H1 (cell line): Measurements from ENCODE around the gene DIPK1B. TPM values are rescaled to one million over a fixed set of nuclear protein-coding genes. Genes with fewer than 3 reads are reported as not detected.

Experiments
- CTCF ChIA-PET: fragments of 300-600 bp; sonication (Branson Sonifier 250); formaldehyde crosslinking; loops from one replicate; lab custom pipeline; 2021; ENCODE audit not compliant: partially characterized antibody; lab: Charles Lee
- POLR2A ChIA-PET: fragments of 300-600 bp; sonication (Branson Sonifier 250); formaldehyde crosslinking; loops from one replicate; lab custom pipeline; 2021; ENCODE audit warnings: inconsistent platforms; ENCODE audit not compliant: partially characterized antibody; lab: Charles Lee
- DNase-seq, 2 experiments: peaks; one replicate each; pipeline versions ENCODE4 v3.0.0 to v3.0.0-alpha.2; 2010 to 2022; ENCODE audit warnings: low spot score in 2 of 2, low read depth in 1 of 2, mixed read lengths in 1 of 2
- FAIRE-seq: peaks from 2 replicates; lab custom pipeline; 2011; peaks lifted over from hg19 to GRCh38; lab: Jason Lieb, UNC
- H2AFZ ChIP-seq: 2 replicates; pipeline ENCODE4 v1.8.1; 2012; ENCODE audit warnings: low read length, inconsistent platforms
- H2AK5ac ChIP-seq: 2 replicates; pipeline ENCODE4 v1.6.1; 2013; ENCODE audit warnings: low read depth, low read length
- H2BK120ac ChIP-seq: replicated peaks from 2 replicates; pipeline ENCODE3; 2013; ENCODE audit warnings: low read depth, low read length, inconsistent platforms
- H2BK12ac ChIP-seq: 2 replicates; pipeline ENCODE4 v1.6.1; 2013; ENCODE audit warnings: low read depth, low read length
- H2BK15ac ChIP-seq: 2 replicates; pipeline ENCODE4 v1.6.1; 2013; ENCODE audit warnings: low read length
- H2BK20ac ChIP-seq: 2 replicates; pipeline ENCODE4 v1.6.1; 2013; ENCODE audit warnings: low read length
- H2BK5ac ChIP-seq: 2 replicates; pipeline ENCODE4 v1.6.1; 2013; ENCODE audit warnings: low read depth, low read length
- H3K14ac ChIP-seq: 2 replicates; pipeline ENCODE4 v1.6.1; 2013; ENCODE audit warnings: inconsistent platforms; ENCODE audit not compliant: insufficient read length
- H3K18ac ChIP-seq: 2 replicates; pipeline ENCODE4 v1.6.1; 2013; ENCODE audit warnings: low read length; ENCODE audit errors: extremely low read depth
- H3K23ac ChIP-seq: 2 replicates; pipeline ENCODE4 v1.6.1; 2013; ENCODE audit warnings: inconsistent platforms; ENCODE audit not compliant: insufficient read length
- H3K23me2 ChIP-seq: 2 replicates; pipeline ENCODE4 v1.6.1; 2013; ENCODE audit warnings: low read depth, low read length
- H3K27ac ChIP-seq: 2 replicates; pipeline ENCODE4 v1.6.1; 2011; ENCODE audit warnings: low read depth, low read length, inconsistent platforms
- H3K27me3 ChIP-seq, 4 experiments: replicated peaks in 1 of 4; 1 replicate in 1 of 4; 2 replicates in 3 of 4; pipeline versions ENCODE4 v1.6.1 to v1.8.1; 2011 to 2013; ENCODE audit warnings: low read length in 3 of 4, mild to moderate bottlenecking in 3 of 4, inconsistent platforms in 2 of 4, mixed read lengths in 2 of 4, moderate library complexity in 1 of 4; ENCODE audit not compliant: control insufficient read depth in 3 of 4, insufficient read depth in 3 of 4; ENCODE audit errors: extremely low read depth in 1 of 4
- H3K36me3 ChIP-seq, 4 experiments: 2 replicates each; pipeline versions ENCODE4 v1.6.1 to v1.8.1; 2011 to 2013; ENCODE audit warnings: mild to moderate bottlenecking in 4 of 4, low read length in 3 of 4, moderate library complexity in 2 of 4, control low read depth in 1 of 4, inconsistent platforms in 1 of 4; ENCODE audit not compliant: insufficient read depth in 4 of 4, control insufficient read depth in 2 of 4
- H3K4ac ChIP-seq: replicated peaks from 2 replicates; pipeline ENCODE3; 2013; ENCODE audit warnings: low read length, low read depth, mixed read lengths, inconsistent platforms; ENCODE audit not compliant: insufficient read length
- H3K4me1 ChIP-seq, 4 experiments: replicated peaks in 1 of 4; 1 replicate in 1 of 4; 2 replicates in 3 of 4; pipeline versions ENCODE4 v1.6.1 to v1.8.1; 2011 to 2013; ENCODE audit warnings: low read length in 3 of 4, inconsistent platforms in 2 of 4, mixed read lengths in 1 of 4; ENCODE audit not compliant: insufficient read depth in 4 of 4, control insufficient read depth in 3 of 4
- H3K4me2 ChIP-seq, 2 experiments: 2 replicates each; pipeline versions ENCODE4 v1.6.1 to v1.8.1; 2011 to 2013; ENCODE audit warnings: low read depth in 2 of 2, low read length in 2 of 2, control low read depth in 1 of 2, inconsistent platforms in 1 of 2, mild to moderate bottlenecking in 1 of 2; ENCODE audit not compliant: insufficient read depth in 1 of 2
- H3K4me3 ChIP-seq, 4 experiments: fragments of 200-600, 300-600 bp in 1 of 4; sonication (generic), shearing (Covaris generic), sonication (Bioruptor Twin) in 1 of 4; 2 replicates each; pipeline versions ENCODE4 v1.5.1 to v1.8.1; 2011 to 2016; ENCODE audit warnings: low read length in 4 of 4, low read depth in 3 of 4, control low read depth in 2 of 4, inconsistent platforms in 2 of 4, mild to moderate bottlenecking in 2 of 4, mixed read lengths in 1 of 4, moderate library complexity in 1 of 4; ENCODE audit not compliant: insufficient read depth in 2 of 4; ENCODE audit errors: extremely low read depth in 1 of 4
- H3K56ac ChIP-seq: replicated peaks from 2 replicates; pipeline ENCODE3; 2013; ENCODE audit warnings: low read depth, mild to moderate bottlenecking, mixed read lengths, low read length, inconsistent platforms; ENCODE audit not compliant: insufficient read length
- H3K79me1 ChIP-seq: 2 replicates; pipeline ENCODE4 v1.6.1; 2013; ENCODE audit warnings: low read depth, low read length, control low read depth
- H3K79me2 ChIP-seq, 2 experiments: 2 replicates each; pipeline versions ENCODE4 v1.6.1 to v1.8.1; 2012 to 2013; ENCODE audit warnings: low read length in 2 of 2, mild to moderate bottlenecking in 2 of 2, inconsistent platforms in 1 of 2; ENCODE audit not compliant: insufficient read depth in 2 of 2, control insufficient read depth in 1 of 2
- H3K9ac ChIP-seq, 4 experiments: replicated peaks in 1 of 4; 1 replicate in 1 of 4; 2 replicates in 3 of 4; pipeline versions ENCODE4 v1.6.1 to v1.8.1; 2011 to 2013; ENCODE audit warnings: low read depth in 3 of 4, low read length in 3 of 4, control low read depth in 2 of 4, mild to moderate bottlenecking in 2 of 4, moderate library complexity in 2 of 4, inconsistent platforms in 1 of 4; ENCODE audit errors: extremely low read depth in 1 of 4
- H3K9me3 ChIP-seq, 2 experiments: 2 replicates each; pipeline versions ENCODE4 v1.6.1 to v1.8.1; 2012 to 2013; ENCODE audit warnings: mild to moderate bottlenecking in 2 of 2, moderate library complexity in 2 of 2, control low read depth in 1 of 2, inconsistent platforms in 1 of 2, low read depth in 1 of 2, low read length in 1 of 2, mixed read lengths in 1 of 2; ENCODE audit not compliant: insufficient read depth in 2 of 2
- H4K20me1 ChIP-seq, 2 experiments: replicated peaks in 1 of 2; 2 replicates each; pipeline versions ENCODE3 to v1.8.1; 2011 to 2013; ENCODE audit warnings: inconsistent platforms in 2 of 2, low read length in 2 of 2, mild to moderate bottlenecking in 1 of 2; ENCODE audit not compliant: insufficient read depth in 2 of 2, control insufficient read depth in 1 of 2
- H4K5ac ChIP-seq: 2 replicates; pipeline ENCODE4 v1.6.1; 2013; ENCODE audit warnings: low read length, low read depth, mixed read lengths, inconsistent platforms; ENCODE audit not compliant: insufficient read length
- H4K8ac ChIP-seq: 2 replicates; pipeline ENCODE4 v1.8.0; 2013; ENCODE audit warnings: mild to moderate bottlenecking, moderate library complexity, low read length, inconsistent platforms; ENCODE audit not compliant: insufficient read depth; ENCODE audit errors: extremely low read depth
- H4K91ac ChIP-seq: replicated peaks from 2 replicates; pipeline ENCODE3; 2013; ENCODE audit warnings: low read length, mixed read lengths, inconsistent platforms; ENCODE audit not compliant: insufficient read length
- JUND ChIP-seq: IDR thresholded peaks from 2 replicates; pipeline ENCODE4 v1.6.1; 2011; ENCODE audit warnings: mild to moderate bottlenecking, improper control_type of control experiment, low read length
- PHF8 ChIP-seq: fragments of 200-600 bp; sonication (generic); conservative IDR thresholded peaks from 2 replicates; pipeline ENCODE4 v1.7.1; 2012; ENCODE audit warnings: low read depth, mild to moderate bottlenecking, inconsistent platforms, low read length, moderate library complexity
- USF2 ChIP-seq: IDR thresholded peaks from 2 replicates; pipeline ENCODE4 v1.6.1; 2011; ENCODE audit warnings: low read length, improper control_type of control experiment
- WGBS, 2 experiments: shearing (Covaris generic) in 1 of 2; methylation state at CpG; one replicate each; pipeline versions ENCODE4 v1.1.6 to v1.1.7; 2013 to 2015; ENCODE audit warnings: low lambda C conversion rate in 2 of 2, mixed read lengths in 2 of 2, inconsistent platforms in 1 of 2, low coverage in 1 of 2, missing lambda C conversion rate in 1 of 2; ENCODE audit not compliant: insufficient replicate concordance in 2 of 2, insufficient coverage in 1 of 2, insufficient read length in 1 of 2; ENCODE audit errors: extremely low coverage in 1 of 2, missing lambda C conversion rate in 1 of 2; 5-methylcytosine and 5-hydroxymethylcytosine counted together
- polyA plus RNA-seq, 7 experiments: library from polyadenylated mRNA; depleted of rRNA in 3 of 7; stranded (reverse) in 5 of 7; unstranded in 2 of 7; fragments of >200 nt in 5 of 7; fragments of 200-250 nt in 2 of 7; gene quantifications; 1 replicate in 5 of 7; 2 replicates in 1 of 7; 4 replicates in 1 of 7; pipeline versions ENCODE4 v1.2.1 to v1.2.3, GENCODE V29; 2011 to 2013; ENCODE audit warnings: missing spikeins in 2 of 7, mixed read lengths in 2 of 7
- total RNA-seq: library from RNA; stranded (reverse); fragmentation: NEBNext Ultra II Directional; extraction: Animal tissue kit (Norgen Biotek cat#: 25700); gene quantifications from 2 replicates; pipeline ENCODE4 v1.2.1, GENCODE V29; 2021

DIPK1B gene
- total and polyA plus RNA-seq, 2 of the 8 experiments (the other 6 are each of a cell fraction or from before 2014, with no cell fraction given) = 32.3 to 64.8 TPM

DNA sequence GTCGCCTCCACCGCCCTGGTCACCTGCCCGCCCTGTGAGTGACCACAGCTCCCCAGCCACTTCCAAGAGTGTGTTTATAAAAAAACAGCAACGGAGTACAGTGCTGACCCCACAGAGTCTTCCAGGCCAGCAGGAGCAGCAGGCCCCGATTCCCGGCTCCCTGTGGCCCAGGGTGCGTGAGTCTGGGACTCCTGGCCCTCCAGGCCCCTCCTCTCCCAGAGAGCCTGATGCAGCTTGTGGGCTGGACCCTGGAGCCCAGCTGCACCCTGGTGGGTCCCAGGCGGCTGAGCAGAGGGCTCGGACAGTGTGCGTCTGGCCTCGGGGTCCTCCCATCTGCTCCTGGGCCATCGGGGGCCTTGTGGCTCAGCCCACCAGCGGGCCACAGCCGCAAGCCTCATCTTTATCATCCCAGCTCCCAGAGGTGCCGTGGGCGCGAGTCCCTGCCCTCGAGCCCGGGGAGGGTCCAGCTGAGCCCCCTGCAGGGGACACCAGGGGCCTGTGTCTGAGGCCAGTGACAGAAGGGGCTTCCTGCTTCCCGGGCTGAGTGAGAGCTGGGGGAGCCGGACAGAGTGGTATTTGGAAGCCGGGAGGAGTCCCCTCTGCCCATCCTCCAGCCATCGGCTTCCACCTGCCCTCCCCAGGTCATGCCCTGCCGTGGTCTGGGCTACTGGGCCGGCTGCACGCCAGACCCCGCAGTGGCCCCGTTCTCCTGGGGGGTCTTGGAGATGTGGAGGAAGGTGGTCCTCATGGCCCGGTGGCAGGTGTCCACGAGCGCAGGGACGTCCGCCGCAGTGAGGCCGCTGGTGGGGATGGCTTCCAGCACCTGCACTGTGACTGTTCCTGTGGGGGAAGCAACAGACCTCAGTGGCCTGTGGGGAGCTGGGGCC is 39.0 kb upstream of the DIPK1B start:
- no peak overlapping the region for H2BK20ac ChIP-seq
- H3K9ac ChIP-seq = no peak overlapping the region
- no peaks in the 10 kb centered on the region for H3K23me2 ChIP-seq
- no peaks in the 10 kb centered on the region; a peak in 2 of 8 replicates for H3K36me3 ChIP-seq
- no peaks in the 10 kb centered on the region for H3K9me3 ChIP-seq
- peaks cover 0 to 4% (median 0%) of the 10 kb centered on the region in 4 experiments; a peak in 1 of 7 replicates for H3K4me1 ChIP-seq
- POLR2A ChIA-PET = interaction anchor here (0.9 to 3.2 kb wide), 5 partner anchors 8 to 100 kb away, joined by 3 to 15 read pairs (median 3); no protein-coding TSS in a partner anchor
- no peak overlapping the region for H3K56ac ChIP-seq
- no peak overlapping the region for H3K4me3 ChIP-seq
- H3K79me2 ChIP-seq = no peaks in the 10 kb centered on the region
- H2BK120ac ChIP-seq = no peak overlapping the region
- no peak overlapping the region for H4K5ac ChIP-seq
- WGBS, 2 experiments = 90% methylated on average over 33 of the region's 35 CpGs; no CpG with 5 or more reads in 1 of the 2 experiments
- no peak overlapping the region for H3K27ac ChIP-seq
- peaks cover 0 to 8% of the 10 kb centered on the region in 2 experiments for H4K20me1 ChIP-seq
- no peak overlapping the region for H2AFZ ChIP-seq
- no peak overlapping the region for H3K4ac ChIP-seq
- no peak overlapping the region for H3K18ac ChIP-seq
- no peak overlapping the region for H2BK12ac ChIP-seq
- DNase-seq = no peak
- H3K79me1 ChIP-seq = no peaks in the 10 kb centered on the region
- no peak overlapping the region for H2BK15ac ChIP-seq
- H4K8ac ChIP-seq = no peak overlapping the region; the same call in 1 of the 2 replicates
- TF ChIP-seq JUND (no peak), PHF8 (no peak), USF2 (no peak)
- no peaks in the 10 kb centered on the region for H3K27me3 ChIP-seq
- no peak overlapping the region for H3K23ac ChIP-seq
- no peak overlapping the region for H2AK5ac ChIP-seq
- no peak overlapping the region for H3K4me2 ChIP-seq
- no peak overlapping the region for H2BK5ac ChIP-seq
- H4K91ac ChIP-seq = no peak overlapping the region
- H3K14ac ChIP-seq = no peak overlapping the region
- CTCF ChIA-PET = interaction anchor here (0.6 to 6.5 kb wide), 16 partner anchors 12 to 214 kb away, joined by 3 to 125 read pairs (median 10); partner anchors contain the start of genes AGPAT2 and EGFL7
- FAIRE-seq = no peak
